ENCODE data around the gene TALDO1.

The TALDO1 gene

GRCh38 chr11:793556-793955 is 46.3 kb downstream of the TALDO1 start:
- H3K4me3 ChIP-seq (ENCODE audit: control insufficient read depth, low read depth, low read length) = no peak overlapping the region
- no peak for TF ChIP-seq CTCF (conservative IDR thresholded peaks at IDR 0.05; ENCODE audit: control insufficient read depth, insufficient read depth, low read depth, low read length)
- DNase-seq (ENCODE audit: low read depth) = no peak

GRCh38 chr11:794013-794765 is 46.9 kb downstream of the TALDO1 start:
- DNase-seq (ENCODE audit: low read depth) = no peak
- no peak for TF ChIP-seq CTCF (conservative IDR thresholded peaks at IDR 0.05; ENCODE audit: control insufficient read depth, insufficient read depth, low read depth, low read length)
- H3K4me3 ChIP-seq (ENCODE audit: control insufficient read depth, low read depth, low read length) = no peak overlapping the region

- no peak for DNase-seq (ENCODE audit: low read depth)
- no peak for TF ChIP-seq CTCF (conservative IDR thresholded peaks at IDR 0.05; ENCODE audit: control insufficient read depth, insufficient read depth, low read depth, low read length)
- H3K4me3 ChIP-seq (ENCODE audit: control insufficient read depth, low read depth, low read length) = peak overlapping the region; percentile 68
Observed at GRCh38 chr11:794766-795633, 47.7 kb downstream of the TALDO1 start.

- H3K4me3 ChIP-seq (ENCODE audit: control insufficient read depth, low read depth, low read length) = peak overlapping the region; percentile 68
- peak; percentile 94 for DNase-seq (ENCODE audit: low read depth)
- no peak for TF ChIP-seq CTCF (conservative IDR thresholded peaks at IDR 0.05; ENCODE audit: control insufficient read depth, insufficient read depth, low read depth, low read length)
Observed at GRCh38 chr11:795634-796564, 48.6 kb downstream of the TALDO1 start.

GRCh38 chr11:796565-797295 is 49.5 kb downstream of the TALDO1 start:
- H3K4me3 ChIP-seq (ENCODE audit: control insufficient read depth, low read depth, low read length) = peak overlapping the region; percentile 68
- TF ChIP-seq CTCF (conservative IDR thresholded peaks at IDR 0.05; ENCODE audit: control insufficient read depth, insufficient read depth, low read depth, low read length) = no peak
- no peak for DNase-seq (ENCODE audit: low read depth)

Data from fibroblast of mammary gland (primary cell).